Measurements from ENCODE around the gene CORO2B. TPM values are rescaled to one million over a fixed set of nuclear protein-coding genes. Genes with fewer than 3 reads are reported as not detected.

The CORO2B gene
- total and polyA plus RNA-seq, 2 experiments from 2014 or later: 1.6 to 4.6 TPM

DNA sequence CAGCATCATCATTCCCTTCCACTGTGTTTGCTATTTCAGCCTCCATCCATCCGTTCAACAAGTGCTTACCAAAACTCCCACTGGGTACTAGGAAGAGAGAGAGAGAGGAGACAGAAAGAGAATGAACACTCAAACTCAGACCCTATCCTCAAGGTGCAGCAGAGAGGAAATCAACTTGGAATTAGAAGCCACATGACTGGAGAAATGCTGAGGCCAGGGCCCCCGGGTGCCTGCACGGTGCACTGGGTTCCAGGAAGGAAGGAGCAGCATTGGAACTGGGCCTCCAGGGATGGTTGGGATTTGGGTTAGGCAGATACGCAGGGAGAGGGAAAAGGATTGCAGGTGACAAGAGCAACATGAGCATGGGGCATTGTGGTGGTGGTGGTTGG is 30.0 kb downstream of the CORO2B start (continued):
- TF ChIP-seq REST (IDR thresholded peaks at IDR 0.05; ENCODE audit: unreplicated experiment) (no peak), ZNF331 (CRISPR knock-in tag; IDR thresholded peaks at IDR 0.05; ENCODE audit: low read depth) (no peak), POLR2AphosphoS5 (IDR thresholded peaks at IDR 0.05; ENCODE audit: low read depth) (no peak), ZNF462 (CRISPR knock-in tag; IDR thresholded peaks at IDR 0.05) (no peak), EZH2phosphoT487 (IDR thresholded peaks at IDR 0.05; ENCODE audit: unreplicated experiment) (no peak), CREB1 (CRISPR knock-in tag; IDR thresholded peaks at IDR 0.05; ENCODE audit: low read depth) (no peak)

- Histone ChIP-seq H3K36me3 (ENCODE audit: insufficient read depth) (no peaks in the 10 kb centered on the region), H3K4me1 (ENCODE audit: insufficient read depth) (peaks cover 31% of the 10 kb centered on the region), H3K27ac (ENCODE audit: low read depth) (no peak overlapping the region), H4K20me1 (replicated peaks; ENCODE audit: insufficient read depth) (no peaks in the 10 kb centered on the region), H2AFZ (no peak overlapping the region), H3K4me2 (no peak overlapping the region), H3K27me3 (ENCODE audit: insufficient read depth) (no peaks in the 10 kb centered on the region), H3K79me2 (replicated peaks; ENCODE audit: insufficient read depth) (no peaks in the 10 kb centered on the region), H3K4me3 (no peak overlapping the region), H3F3A (replicated peaks; ENCODE audit: low read depth) (no peaks in the 10 kb centered on the region), H3K9me2 (ENCODE audit: insufficient read depth) (0 out of 2 replicates have a peak, but pooled peaks cover 4% of the 10 kb centered on the region)
- H3K9me3 Mint-ChIP-seq: no peaks in the 10 kb centered on the region
- no peak overlapping the region for H3K27ac Mint-ChIP-seq
- H3K36me3 Mint-ChIP-seq (ENCODE audit: low read depth): no peaks in the 10 kb centered on the region
- no peak overlapping the region for H3K4me3 Mint-ChIP-seq
- peaks cover 10% of the 10 kb centered on the region for H3K27me3 Mint-ChIP-seq (ENCODE audit: insufficient read depth, low read depth, poor library complexity)
- H3K4me1 Mint-ChIP-seq: peaks cover 41% of the 10 kb centered on the region
- ATAC-seq (no peak), DNase-seq (ENCODE audit: low spot score) (no peak)
- TF ChIP-seq CTCF (conservative IDR thresholded peaks at IDR 0.05; ENCODE audit: low read depth in 2 of 2) (no peak), EZH2phosphoT487 (IDR thresholded peaks at IDR 0.05; ENCODE audit: unreplicated experiment) (no peak), EZH2 (IDR thresholded peaks at IDR 0.05; ENCODE audit: low read depth, unreplicated experiment) (no peak), ZNF331 (CRISPR knock-in tag; IDR thresholded peaks at IDR 0.05; ENCODE audit: low read depth) (no peak), ZNF114 (CRISPR knock-in tag; IDR thresholded peaks at IDR 0.05) (no peak), JUNB (IDR thresholded peaks at IDR 0.05; ENCODE audit: unreplicated experiment) (no peak), STAT1 (IDR thresholded peaks at IDR 0.05; ENCODE audit: unreplicated experiment) (no peak), NANOG (IDR thresholded peaks at IDR 0.05; ENCODE audit: borderline replicate concordance) (no peak)
These were observed 30.8 kb downstream of the CORO2B start for GRCh38 chr15:68609629-68610028.

Measured in GM23338 (cell line).